Loucy (cell line): Measurements from ENCODE around the gene ADAT3.

Experiments used
- H2AFZ ChIP-seq: fragments of 200-600 bp; sonication (generic); 2 replicates; pipeline ENCODE4 v1.6.0; 2016; ENCODE audit warnings: antibody characterized with exemption, mild to moderate bottlenecking, low read length, moderate library complexity
- H3F3A ChIP-seq: fragments of 200-600 bp; 2 replicates; pipeline ENCODE4 v1.6.0; 2016; ENCODE audit warnings: antibody characterized with exemption, low read depth, mild to moderate bottlenecking
- H3K27me3 ChIP-seq: fragments of 200-600 bp; sonication (generic); 2 replicates; pipeline ENCODE4 v1.6.1; 2014; ENCODE audit warnings: low read length, mild to moderate bottlenecking; ENCODE audit not compliant: insufficient read depth, poor library complexity, severe bottlenecking
- H3K36me3 ChIP-seq: fragments of 200-600 bp; sonication (generic); 2 replicates; pipeline ENCODE4 v1.6.1; 2016; ENCODE audit warnings: low read length; ENCODE audit not compliant: insufficient read depth
- H3K4me1 ChIP-seq: fragments of 200-600 bp; sonication (generic); 2 replicates; pipeline ENCODE4 v1.5.1; 2014; ENCODE audit warnings: low read length, mild to moderate bottlenecking; ENCODE audit not compliant: insufficient read depth, poor library complexity, severe bottlenecking
- H3K4me2 ChIP-seq: fragments of 200-600 bp; sonication (generic); 2 replicates; pipeline ENCODE4 v1.6.0; 2014; ENCODE audit warnings: antibody characterized with exemption, low read length, low read depth, mild to moderate bottlenecking; ENCODE audit not compliant: poor library complexity, severe bottlenecking
- H3K4me3 ChIP-seq: fragments of 200-600 bp; sonication (generic); 2 replicates; pipeline ENCODE4 v1.5.1; 2014; ENCODE audit warnings: low read length, mild to moderate bottlenecking, mixed read lengths; ENCODE audit not compliant: poor library complexity, severe bottlenecking
- H3K79me2 ChIP-seq: fragments of 200-600 bp; sonication (generic); 2 replicates; pipeline ENCODE4 v1.6.1; 2014; ENCODE audit warnings: low read length; ENCODE audit not compliant: insufficient read depth
- H3K9ac ChIP-seq: fragments of 200-600 bp; sonication (generic); 2 replicates; pipeline ENCODE4 v1.6.0; 2014; ENCODE audit warnings: mild to moderate bottlenecking, low read depth, low read length, moderate library complexity; ENCODE audit not compliant: poor library complexity, severe bottlenecking
- H3K9me2 ChIP-seq: fragments of 200-600 bp; sonication (generic); replicated peaks from 2 replicates; pipeline ENCODE4 v1.6.1; 2016; ENCODE audit warnings: low read depth, low read length, mixed read lengths
- H3K9me3 ChIP-seq: fragments of 200-600 bp; sonication (generic); 2 replicates; pipeline ENCODE4 v1.6.1; 2014; ENCODE audit warnings: mild to moderate bottlenecking, antibody characterized with exemption, low read length, low read depth; ENCODE audit not compliant: insufficient read depth
- H4K20me1 ChIP-seq: fragments of 200-600 bp; sonication (generic); 2 replicates; pipeline ENCODE4 v1.6.0; 2014; ENCODE audit warnings: antibody characterized with exemption, low read length, mild to moderate bottlenecking; ENCODE audit not compliant: insufficient read depth, poor library complexity, severe bottlenecking
- EZH2phosphoT487 ChIP-seq: fragments of 200-600 bp; IDR thresholded peaks from 2 replicates; pipeline ENCODE4 v1.6.1; 2018; ENCODE audit warnings: antibody characterized with exemption, mild to moderate bottlenecking, moderate library complexity, borderline replicate concordance
- TF ChIP-seq, protein P1 (sequence below): fragments of 200-600 bp; sonication (generic); conservative IDR thresholded peaks from 2 replicates; pipeline ENCODE4 v1.5.1; 2014; ENCODE audit warnings: mild to moderate bottlenecking, antibody characterized with exemption, low read length

The ADAT3 gene

DNA sequence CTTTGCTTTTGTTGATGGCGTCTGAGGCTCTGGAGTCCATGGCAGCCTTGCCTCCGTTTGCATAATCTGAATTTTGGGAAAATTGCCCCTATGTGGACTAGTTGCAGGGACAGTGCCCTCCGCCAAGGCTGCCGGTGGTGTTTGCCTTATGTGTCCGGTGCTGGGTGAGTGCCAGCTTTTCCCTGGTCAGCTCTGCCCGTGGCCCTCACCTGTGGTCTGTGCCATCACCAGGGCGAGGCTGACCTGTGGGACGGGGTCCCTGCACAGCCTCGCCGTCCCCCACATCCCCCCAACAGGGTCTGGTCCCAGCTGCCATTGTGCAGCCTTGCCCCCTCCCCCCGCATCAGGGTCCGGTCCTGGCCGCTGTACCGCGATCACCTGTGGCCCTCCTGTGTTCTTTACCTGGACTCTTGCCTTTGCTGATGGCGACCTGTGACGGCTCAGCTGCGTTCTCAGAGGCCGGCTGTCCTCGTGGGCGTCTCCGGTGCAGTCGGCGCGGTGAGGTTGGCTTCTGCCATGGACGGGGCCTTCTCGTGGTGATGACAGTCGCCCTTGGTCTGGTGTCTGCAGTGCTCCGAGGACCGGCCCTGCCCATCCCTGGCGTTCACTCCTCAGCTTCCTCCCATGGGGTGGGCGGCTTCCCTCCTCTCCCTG, 48.4 kb downstream of the ADAT3 start:
- H3K9me3 ChIP-seq = no peaks in the 10 kb centered on the region
- H3K9me2 ChIP-seq = no peaks in the 10 kb centered on the region
- H3K4me1 ChIP-seq = no peaks in the 10 kb centered on the region
- H3K4me3 ChIP-seq = no peak overlapping the region
- peaks cover 61% of the 10 kb centered on the region for H4K20me1 ChIP-seq
- no peak overlapping the region for H2AFZ ChIP-seq
- H3F3A ChIP-seq = no peaks in the 10 kb centered on the region
- peaks cover 92% of the 10 kb centered on the region for H3K79me2 ChIP-seq
- H3K36me3 ChIP-seq = peaks cover 21% of the 10 kb centered on the region; the same call in 1 of the 2 replicates
- H3K27me3 ChIP-seq = no peaks in the 10 kb centered on the region
- H3K9ac ChIP-seq = no peak overlapping the region
- no peak for TF ChIP-seq EZH2phosphoT487
- TF ChIP-seq, protein P1, sequence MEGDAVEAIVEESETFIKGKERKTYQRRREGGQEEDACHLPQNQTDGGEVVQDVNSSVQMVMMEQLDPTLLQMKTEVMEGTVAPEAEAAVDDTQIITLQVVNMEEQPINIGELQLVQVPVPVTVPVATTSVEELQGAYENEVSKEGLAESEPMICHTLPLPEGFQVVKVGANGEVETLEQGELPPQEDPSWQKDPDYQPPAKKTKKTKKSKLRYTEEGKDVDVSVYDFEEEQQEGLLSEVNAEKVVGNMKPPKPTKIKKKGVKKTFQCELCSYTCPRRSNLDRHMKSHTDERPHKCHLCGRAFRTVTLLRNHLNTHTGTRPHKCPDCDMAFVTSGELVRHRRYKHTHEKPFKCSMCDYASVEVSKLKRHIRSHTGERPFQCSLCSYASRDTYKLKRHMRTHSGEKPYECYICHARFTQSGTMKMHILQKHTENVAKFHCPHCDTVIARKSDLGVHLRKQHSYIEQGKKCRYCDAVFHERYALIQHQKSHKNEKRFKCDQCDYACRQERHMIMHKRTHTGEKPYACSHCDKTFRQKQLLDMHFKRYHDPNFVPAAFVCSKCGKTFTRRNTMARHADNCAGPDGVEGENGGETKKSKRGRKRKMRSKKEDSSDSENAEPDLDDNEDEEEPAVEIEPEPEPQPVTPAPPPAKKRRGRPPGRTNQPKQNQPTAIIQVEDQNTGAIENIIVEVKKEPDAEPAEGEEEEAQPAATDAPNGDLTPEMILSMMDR = no peak
- no peak overlapping the region for H3K4me2 ChIP-seq

DNA sequence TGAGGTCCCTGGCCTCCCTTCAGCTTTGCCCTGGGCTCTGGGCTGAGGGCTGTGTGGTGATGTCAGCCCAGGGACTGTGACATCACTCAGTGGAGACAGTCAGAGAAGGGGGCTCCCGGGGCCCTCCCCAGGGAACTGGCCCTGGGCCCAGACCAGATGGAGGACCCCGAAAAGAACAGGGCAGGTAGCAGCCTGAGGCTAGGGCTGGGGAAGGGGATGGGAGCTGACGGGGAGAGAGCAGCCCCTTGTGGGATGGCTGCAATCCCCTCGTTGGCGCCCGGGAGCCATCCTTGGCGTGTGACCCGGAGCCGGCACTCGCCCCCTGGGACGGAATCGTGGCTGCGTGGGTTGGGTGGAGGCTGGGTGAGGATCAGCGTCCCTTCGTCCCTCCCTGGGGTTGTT, 49.3 kb downstream of the ADAT3 start:
- Histone ChIP-seq H3K9me2 (no peaks in the 10 kb centered on the region), H3K9ac (no peak overlapping the region), H3K4me1 (no peaks in the 10 kb centered on the region), H3K4me3 (no peak overlapping the region), H3K9me3 (no peaks in the 10 kb centered on the region), H3K36me3 (peaks cover 21% of the 10 kb centered on the region; the same call in 1 of the 2 replicates), H3K4me2 (no peak overlapping the region), H3F3A (no peaks in the 10 kb centered on the region), H3K79me2 (peaks cover 90% of the 10 kb centered on the region), H2AFZ (no peak overlapping the region), H4K20me1 (peaks cover 56% of the 10 kb centered on the region), H3K27me3 (no peaks in the 10 kb centered on the region)
- TF ChIP-seq, protein P1 = no peak
- no peak for TF ChIP-seq EZH2phosphoT487

DNA sequence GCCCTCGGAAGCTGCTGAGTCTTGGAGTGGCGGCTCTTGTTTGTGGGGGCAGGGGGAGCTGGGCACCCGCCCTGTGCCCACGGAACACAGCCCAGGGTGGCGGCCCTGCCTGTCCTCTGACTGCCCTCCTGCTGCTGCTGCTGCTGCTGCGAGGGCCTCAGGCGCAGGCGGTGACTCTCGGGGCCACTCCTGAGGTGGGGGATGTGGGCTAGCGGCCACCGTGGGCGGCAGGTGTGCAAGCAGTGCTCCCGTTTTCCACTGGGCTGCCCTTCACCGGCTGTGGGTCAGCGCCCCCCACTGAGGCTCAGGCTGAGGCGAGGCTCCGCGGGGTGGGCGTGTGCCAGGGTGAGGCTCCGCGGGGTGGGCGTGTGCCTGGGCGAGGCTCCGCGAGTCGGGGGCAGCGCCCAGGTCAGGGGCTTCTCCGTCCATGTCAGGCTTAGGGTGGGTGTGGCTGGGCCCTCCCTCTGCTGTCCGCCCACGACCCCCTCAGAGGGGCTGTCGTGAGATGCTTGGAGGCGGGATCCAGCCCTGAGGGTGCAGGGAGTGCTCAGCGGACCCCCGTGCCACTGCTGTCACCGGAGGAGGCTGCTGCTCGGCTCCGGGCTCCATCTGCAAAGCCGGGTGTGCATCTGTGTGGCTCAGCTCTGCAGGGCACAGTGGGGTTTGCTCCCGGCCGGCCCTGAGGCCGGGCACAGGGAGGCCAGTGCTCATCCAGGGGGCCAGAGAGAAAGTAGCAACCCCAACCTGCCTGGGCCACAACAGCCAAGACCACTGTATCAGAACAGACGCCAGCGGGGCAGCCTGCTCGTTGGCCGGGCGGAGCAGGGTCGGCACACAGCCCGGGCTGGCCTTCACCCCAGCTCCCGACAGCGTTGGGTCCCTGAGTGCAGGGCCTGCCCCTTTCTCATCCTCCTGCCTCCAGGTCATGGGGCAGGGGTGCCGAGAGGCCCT, 50.2 kb downstream of the ADAT3 start:
- Histone ChIP-seq H4K20me1 (peaks cover 51% of the 10 kb centered on the region), H3F3A (no peaks in the 10 kb centered on the region), H3K27me3 (no peaks in the 10 kb centered on the region), H3K9me3 (no peaks in the 10 kb centered on the region), H3K9ac (no peak overlapping the region), H3K79me2 (peaks cover 91% of the 10 kb centered on the region), H3K9me2 (no peaks in the 10 kb centered on the region), H3K4me2 (no peak overlapping the region), H3K4me3 (no peak overlapping the region), H3K4me1 (no peaks in the 10 kb centered on the region), H2AFZ (no peak overlapping the region), H3K36me3 (peaks cover 18% of the 10 kb centered on the region; the same call in 1 of the 2 replicates)
- TF ChIP-seq EZH2phosphoT487 = no peak
- TF ChIP-seq, protein P1 = no peak
